ENCODE results near the gene ZNF581. TPM values are rescaled to one million over a fixed set of nuclear protein-coding genes. Genes with fewer than 3 reads are reported as not detected.

The ZNF581 gene
- total RNA-seq, 1 donor from 2014 or later, result 38.8 TPM

DNA sequence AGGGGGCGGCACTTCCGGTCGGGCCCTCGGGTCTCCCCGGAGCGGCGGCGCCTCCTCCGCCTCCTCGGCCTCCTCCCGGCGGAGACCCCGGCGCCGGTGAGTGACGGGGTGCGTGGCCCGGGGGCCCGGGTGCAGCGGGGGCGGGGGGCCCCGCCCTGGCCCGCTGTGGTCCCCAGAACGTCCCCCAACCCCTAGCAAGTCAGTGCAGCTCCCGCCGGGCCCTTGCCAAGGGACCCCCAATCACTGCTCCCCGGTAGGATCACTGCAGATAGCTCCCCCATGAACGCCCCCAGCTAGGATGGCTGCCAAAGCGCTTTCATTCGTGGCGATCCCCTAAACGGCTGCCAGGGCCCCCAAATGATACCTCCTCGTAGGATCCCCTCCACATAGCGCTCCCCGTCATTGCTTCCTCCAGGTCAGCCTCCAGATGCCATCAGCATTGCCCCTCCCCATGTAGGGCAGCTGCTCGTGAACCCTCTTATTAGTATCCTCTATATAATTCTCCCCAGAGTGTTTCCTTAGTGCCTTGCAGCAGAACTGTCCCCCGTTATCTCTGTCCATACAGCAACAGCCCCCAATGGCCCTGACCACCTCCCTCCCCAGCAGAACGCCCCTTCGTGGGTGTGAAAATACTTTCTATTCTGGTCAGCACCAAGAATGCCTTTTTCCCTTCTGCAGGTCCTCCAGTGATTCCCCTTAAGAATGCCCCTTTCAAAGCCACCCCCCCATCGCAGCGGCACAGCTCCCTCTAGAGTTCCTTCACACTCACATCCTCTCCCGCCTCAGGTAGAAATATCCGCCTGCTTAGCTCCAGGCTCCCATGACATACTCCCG lies 37.6 kb upstream of the ZNF581 start, which contains the start of gene ZNF865:
TSS of gene ZNF865 (plus strand) at position 11 of the 834 bp plus-strand sequence. CDS start 7,972 bp downstream, outside the sequence.
- TF ChIP-seq, protein P1, sequence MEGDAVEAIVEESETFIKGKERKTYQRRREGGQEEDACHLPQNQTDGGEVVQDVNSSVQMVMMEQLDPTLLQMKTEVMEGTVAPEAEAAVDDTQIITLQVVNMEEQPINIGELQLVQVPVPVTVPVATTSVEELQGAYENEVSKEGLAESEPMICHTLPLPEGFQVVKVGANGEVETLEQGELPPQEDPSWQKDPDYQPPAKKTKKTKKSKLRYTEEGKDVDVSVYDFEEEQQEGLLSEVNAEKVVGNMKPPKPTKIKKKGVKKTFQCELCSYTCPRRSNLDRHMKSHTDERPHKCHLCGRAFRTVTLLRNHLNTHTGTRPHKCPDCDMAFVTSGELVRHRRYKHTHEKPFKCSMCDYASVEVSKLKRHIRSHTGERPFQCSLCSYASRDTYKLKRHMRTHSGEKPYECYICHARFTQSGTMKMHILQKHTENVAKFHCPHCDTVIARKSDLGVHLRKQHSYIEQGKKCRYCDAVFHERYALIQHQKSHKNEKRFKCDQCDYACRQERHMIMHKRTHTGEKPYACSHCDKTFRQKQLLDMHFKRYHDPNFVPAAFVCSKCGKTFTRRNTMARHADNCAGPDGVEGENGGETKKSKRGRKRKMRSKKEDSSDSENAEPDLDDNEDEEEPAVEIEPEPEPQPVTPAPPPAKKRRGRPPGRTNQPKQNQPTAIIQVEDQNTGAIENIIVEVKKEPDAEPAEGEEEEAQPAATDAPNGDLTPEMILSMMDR (IDR thresholded peaks at IDR 0.05; ENCODE audit: unreplicated experiment), result peak; percentile 77

DNA sequence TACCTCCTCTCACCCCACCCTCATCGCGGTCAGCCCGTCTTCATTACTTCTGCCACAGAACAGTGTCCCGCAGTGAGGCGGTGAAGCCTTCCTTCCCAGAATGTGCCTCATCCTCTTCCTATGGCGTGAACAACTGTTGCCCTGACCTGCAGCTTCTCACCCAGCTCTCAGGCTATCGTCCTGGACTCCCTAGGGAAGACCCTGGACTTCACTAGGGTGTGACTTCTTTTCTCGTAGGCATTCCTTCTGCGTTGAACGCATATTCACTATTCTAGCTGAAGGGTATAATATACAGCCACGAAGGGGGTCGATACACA lies 37.0 kb upstream of the ZNF581 start:
- TF ChIP-seq, protein P1 (IDR thresholded peaks at IDR 0.05; ENCODE audit: unreplicated experiment), result no peak
- Mint-ChIP-seq H3K9me3 (ENCODE audit: low read depth) (no peaks in the 10 kb centered on the region), H3K4me3 (ENCODE audit: low read depth) (peak overlapping the region; percentile 97)

More for the DNA sequence above, 37.6 kb upstream of the ZNF581 start, which contains the start of gene ZNF865:
- Mint-ChIP-seq H3K4me3 (ENCODE audit: low read depth) (peak within 1 kb of the TSS; percentile 97), H3K27ac (peak within 1 kb of the TSS; percentile 96), H3K9me3 (ENCODE audit: low read depth) (no peaks in the 10 kb centered on the region), H3K4me1 (ENCODE audit: low read depth) (peaks cover 21% of the 10 kb centered on the region), H3K27me3 (no peaks in the 10 kb centered on the region), H3K36me3 (ENCODE audit: insufficient read depth) (peaks cover 10% of the 10 kb centered on the region)
- no peak for DNase-seq (ENCODE audit: low spot score, unreplicated experiment)

DNA sequence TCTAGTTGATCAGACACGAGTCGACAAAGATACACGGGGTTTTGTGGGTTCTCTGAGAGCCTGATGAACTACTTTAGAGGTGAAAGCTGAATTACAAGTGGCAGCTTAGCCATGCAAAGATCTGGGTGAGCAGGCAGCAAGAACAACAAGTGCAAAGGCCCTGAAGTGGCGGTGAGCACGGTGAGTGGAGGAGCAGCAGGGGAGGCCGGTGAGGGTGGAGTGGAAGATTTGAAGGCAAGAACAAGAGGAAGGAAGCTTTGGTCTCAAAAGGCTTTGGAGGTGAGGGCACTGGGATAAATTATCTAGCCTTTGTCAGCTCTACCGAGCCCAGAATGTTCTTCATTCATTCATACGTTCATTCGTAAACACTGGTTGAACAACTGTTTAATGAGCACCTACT lies 36.6 kb upstream of the ZNF581 start:
- Mint-ChIP-seq H3K36me3 (ENCODE audit: insufficient read depth) (peaks cover 10% of the 10 kb centered on the region), H3K4me3 (ENCODE audit: low read depth) (peak overlapping the region; percentile 97), H3K27me3 (no peaks in the 10 kb centered on the region), H3K27ac (peak overlapping the region; percentile 18), H3K9me3 (ENCODE audit: low read depth) (no peaks in the 10 kb centered on the region), H3K4me1 (ENCODE audit: low read depth) (peaks cover 18% of the 10 kb centered on the region)
- TF ChIP-seq, protein P1 (IDR thresholded peaks at IDR 0.05; ENCODE audit: unreplicated experiment), result no peak
- no peak for DNase-seq (ENCODE audit: low spot score, unreplicated experiment)

More for the DNA sequence above, 37.0 kb upstream of the ZNF581 start:
- H3K27me3 Mint-ChIP-seq, result no peaks in the 10 kb centered on the region
- DNase-seq (ENCODE audit: low spot score, unreplicated experiment), result no peak
- H3K4me1 Mint-ChIP-seq (ENCODE audit: low read depth), result peaks cover 18% of the 10 kb centered on the region
- H3K27ac Mint-ChIP-seq, result peak overlapping the region; percentile 96
- H3K36me3 Mint-ChIP-seq (ENCODE audit: insufficient read depth), result peaks cover 10% of the 10 kb centered on the region

DNA sequence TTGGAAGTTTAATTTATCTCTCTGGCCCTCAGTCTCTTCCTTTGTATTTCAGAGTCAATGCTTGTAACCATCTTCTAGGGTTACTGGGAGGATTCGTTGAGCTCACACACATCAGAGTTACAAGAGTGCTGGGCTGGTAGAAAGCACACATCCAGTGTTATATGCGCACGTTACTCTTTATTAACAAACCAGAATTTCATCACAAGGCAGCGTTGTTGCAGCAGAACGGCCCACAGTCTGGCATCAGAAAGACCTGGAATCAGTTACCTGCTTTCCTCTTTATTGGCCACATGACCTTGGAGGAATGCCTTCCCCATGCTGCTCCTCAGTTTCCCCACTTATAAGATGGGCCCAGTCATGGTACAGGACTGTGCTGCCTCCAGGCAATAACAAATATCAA lies 34.1 kb upstream of the ZNF581 start:
- Mint-ChIP-seq H3K4me3 (ENCODE audit: low read depth) (no peak overlapping the region), H3K9me3 (ENCODE audit: low read depth) (no peaks in the 10 kb centered on the region)
- TF ChIP-seq, protein P1 (IDR thresholded peaks at IDR 0.05; ENCODE audit: unreplicated experiment), result no peak

DNA sequence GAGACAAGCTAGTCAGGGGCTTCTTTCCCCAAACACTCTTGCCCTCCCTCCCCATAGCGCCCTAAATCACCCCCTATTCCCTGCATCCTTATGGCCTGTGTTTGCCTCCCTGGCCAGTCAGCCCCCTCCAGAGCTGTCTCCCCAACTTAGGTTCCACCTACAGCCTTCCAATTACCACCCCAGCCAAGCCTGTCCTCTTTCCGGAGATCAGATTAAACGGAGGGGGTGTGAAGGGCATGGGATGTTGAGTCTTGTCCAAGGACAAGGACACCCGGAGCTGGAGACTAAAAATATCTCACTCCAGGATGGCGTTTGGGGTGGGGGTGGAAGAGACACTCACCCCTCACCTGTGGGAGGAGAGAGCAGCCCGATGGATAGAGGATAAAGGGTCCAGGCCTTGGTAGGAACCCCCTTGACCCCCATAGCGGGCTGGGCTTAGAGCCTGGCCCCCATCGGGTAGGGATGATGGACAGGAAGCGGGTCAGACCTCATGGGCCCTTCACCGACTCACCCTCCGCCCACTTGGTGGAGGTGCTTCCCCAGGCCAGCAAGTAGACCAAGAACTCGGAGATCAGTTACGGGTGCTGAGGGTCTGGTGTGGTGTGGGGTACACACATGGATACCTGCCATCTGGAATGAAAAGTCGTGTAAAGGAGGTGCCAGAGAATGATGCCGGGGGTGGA lies 32.0 kb upstream of the ZNF581 start:
- H3K4me1 Mint-ChIP-seq (ENCODE audit: low read depth), result peaks cover 8% of the 10 kb centered on the region
- H3K27ac Mint-ChIP-seq, result no peak overlapping the region
- DNase-seq (ENCODE audit: low spot score, unreplicated experiment), result no peak
- peaks cover 16% of the 10 kb centered on the region for H3K36me3 Mint-ChIP-seq (ENCODE audit: insufficient read depth)
- TF ChIP-seq, protein P1 (IDR thresholded peaks at IDR 0.05; ENCODE audit: unreplicated experiment), result no peak
- H3K4me3 Mint-ChIP-seq (ENCODE audit: low read depth), result no peak overlapping the region
- no peaks in the 10 kb centered on the region for H3K9me3 Mint-ChIP-seq (ENCODE audit: low read depth)
- H3K27me3 Mint-ChIP-seq, result no peaks in the 10 kb centered on the region

More for the DNA sequence above, 34.1 kb upstream of the ZNF581 start:
- peaks cover 18% of the 10 kb centered on the region for H3K4me1 Mint-ChIP-seq (ENCODE audit: low read depth)
- DNase-seq (ENCODE audit: low spot score, unreplicated experiment), result no peak
- peaks cover 15% of the 10 kb centered on the region for H3K36me3 Mint-ChIP-seq (ENCODE audit: insufficient read depth)
- H3K27ac Mint-ChIP-seq, result peak overlapping the region; percentile 56
- H3K27me3 Mint-ChIP-seq, result no peaks in the 10 kb centered on the region
